Keratinocyte (primary cell): ENCODE measurements around the gene CCDC174. TPM values are rescaled to one million over a fixed set of nuclear protein-coding genes. Genes with fewer than 3 reads are reported as not detected.

Experiments
- DNase-seq: peaks from one replicate; pipeline ENCODE4 v3.0.0-alpha.2; 2011; ENCODE audit warnings: low read depth, missing footprints, low spot score
- FAIRE-seq: peaks from 2 replicates; lab custom pipeline; 2011; peaks lifted over from hg19 to GRCh38; lab: Jason Lieb, UNC
- H2AFZ ChIP-seq: 2 replicates; pipeline ENCODE4 v1.6.0; 2012; ENCODE audit warnings: low read length, control low read depth, inconsistent platforms; ENCODE audit not compliant: control insufficient read depth
- H3K27ac ChIP-seq: 2 replicates; pipeline ENCODE4 v1.5.1; 2011; ENCODE audit warnings: low read length; ENCODE audit not compliant: control insufficient read depth, insufficient read depth
- H3K27me3 ChIP-seq: 3 replicates; pipeline ENCODE4 v1.6.0; 2011; ENCODE audit warnings: low read length; ENCODE audit not compliant: control insufficient read depth, insufficient read depth; ENCODE audit errors: extremely low read depth
- H3K36me3 ChIP-seq, 2 experiments: 2 replicates in 1 of 2; 3 replicates in 1 of 2; pipeline ENCODE4 v1.5.1; 2011; ENCODE audit warnings: low read length in 2 of 2, mild to moderate bottlenecking in 1 of 2; ENCODE audit not compliant: control insufficient read depth in 2 of 2, insufficient read depth in 2 of 2; ENCODE audit errors: extremely low read depth in 1 of 2
- H3K4me1 ChIP-seq: 3 replicates; pipeline ENCODE4 v1.5.1; 2011; ENCODE audit warnings: low read length; ENCODE audit not compliant: control insufficient read depth, insufficient read depth; ENCODE audit errors: extremely low read depth
- H3K4me2 ChIP-seq: 3 replicates; pipeline ENCODE4 v1.6.0; 2011; ENCODE audit warnings: low read depth, low read length; ENCODE audit not compliant: control insufficient read depth, insufficient read depth; ENCODE audit errors: extremely low read depth
- H3K4me3 ChIP-seq, 3 experiments: fragments of 200-600 bp in 1 of 3; sonication (generic) in 1 of 3; 2 replicates in 2 of 3; 3 replicates in 1 of 3; pipeline ENCODE4 v1.5.1; 2011 to 2016; ENCODE audit warnings: low read length in 3 of 3, mild to moderate bottlenecking in 3 of 3, control low read depth in 2 of 3, inconsistent platforms in 1 of 3, low read depth in 1 of 3, mixed read lengths in 1 of 3, mixed run types in 1 of 3, moderate library complexity in 1 of 3; ENCODE audit not compliant: control insufficient read depth in 2 of 3, insufficient read depth in 2 of 3; ENCODE audit errors: extremely low read depth in 1 of 3
- H3K79me2 ChIP-seq: 2 replicates; pipeline ENCODE4 v1.6.0; 2012; ENCODE audit warnings: low read length; ENCODE audit not compliant: control insufficient read depth, insufficient read depth
- H3K9ac ChIP-seq: 3 replicates; pipeline ENCODE4 v1.6.0; 2011; ENCODE audit warnings: low read length; ENCODE audit not compliant: control insufficient read depth, insufficient read depth; ENCODE audit errors: extremely low read depth
- H3K9me1 ChIP-seq: 3 replicates; pipeline ENCODE4 v1.6.0; 2011; ENCODE audit warnings: low read length; ENCODE audit not compliant: control insufficient read depth, insufficient read depth; ENCODE audit errors: extremely low read depth
- H3K9me3 ChIP-seq: 2 replicates; pipeline ENCODE4 v1.5.1; 2012; ENCODE audit warnings: low read depth, low read length; ENCODE audit not compliant: control insufficient read depth
- H4K20me1 ChIP-seq: 3 replicates; pipeline ENCODE4 v1.6.0; 2011; ENCODE audit warnings: low read length; ENCODE audit not compliant: control insufficient read depth, insufficient read depth; ENCODE audit errors: extremely low read depth
- CTCF ChIP-seq, 3 experiments: IDR thresholded peaks in 1 of 3; conservative IDR thresholded peaks in 1 of 3; optimal IDR thresholded peaks in 1 of 3; 2 replicates in 2 of 3; 3 replicates in 1 of 3; pipeline versions ENCODE3 to v1.5.1; 2011; ENCODE audit warnings: low read length in 3 of 3, mild to moderate bottlenecking in 3 of 3, moderate library complexity in 2 of 3, control low read depth in 1 of 3, inconsistent platforms in 1 of 3; ENCODE audit not compliant: insufficient read depth in 2 of 3; ENCODE audit errors: extremely low read depth in 1 of 3
- EZH2 ChIP-seq: IDR thresholded peaks from one replicate; pipeline ENCODE4 v1.6.1; 2012; ENCODE audit warnings: inconsistent platforms, mild to moderate bottlenecking, low read length, moderate library complexity
- dilution Hi-C: fragments of 300-500 bp; cut with MboI; formaldehyde crosslinking; loops from one replicate; pipeline ENCODE4 v1.7.0; 2020; ENCODE audit warnings: low sequenced_read_pairs; ENCODE audit not compliant: extremely low pct_ligation_motif_present
- polyA plus RNA-seq, 5 experiments: library from polyadenylated mRNA; depleted of rRNA in 3 of 5; stranded (reverse) in 3 of 5; stranded (forward) in 1 of 5; unstranded in 1 of 5; fragments of >200 nt; gene quantifications; 1 replicate in 1 of 5; 2 replicates in 3 of 5; 3 replicates in 1 of 5; pipeline versions ENCODE4 v1.2.1 to v1.2.3, GENCODE V29; 2011 to 2012; ENCODE audit warnings: missing spikeins in 2 of 5, low read depth in 1 of 5, low replicate concordance in 1 of 5

Gene CCDC174
- polyA plus RNA-seq, 1 donor (not counting 4 experiments of a cell fraction or from before 2014, with no cell fraction given) = 6.2 TPM

GRCh38 chr3:14689247-14689980 lies 37.9 kb downstream of the CCDC174 start:
- H3K4me2 ChIP-seq = no peak overlapping the region
- FAIRE-seq = no peak
- H3K4me3 ChIP-seq = no peak overlapping the region
- dilution Hi-C loops = no loop called here
- H3K27me3 ChIP-seq = peaks cover 2% of the 10 kb centered on the region
- H3K36me3 ChIP-seq = no peaks in the 10 kb centered on the region
- no peaks in the 10 kb centered on the region for H4K20me1 ChIP-seq
- no peaks in the 10 kb centered on the region for H3K9me3 ChIP-seq
- H2AFZ ChIP-seq = no peak overlapping the region
- H3K9ac ChIP-seq = no peak overlapping the region
- no peak overlapping the region for H3K27ac ChIP-seq
- no peaks in the 10 kb centered on the region for H3K79me2 ChIP-seq
- H3K9me1 ChIP-seq = no peaks in the 10 kb centered on the region
- DNase-seq = no peak
- no peak for TF ChIP-seq CTCF (optimal IDR thresholded peaks at IDR 0.05 in 1 of 3, IDR thresholded peaks at IDR 0.05 in 1 of 3, conservative IDR thresholded peaks at IDR 0.05 in 1 of 3; ENCODE audit: extremely low read depth in 1 of 3, insufficient read depth in 2 of 3, low read length in 3 of 3)
- TF ChIP-seq EZH2 = no peak
- no peaks in the 10 kb centered on the region for H3K4me1 ChIP-seq

GRCh38 chr3:14691239-14691638 lies 39.7 kb downstream of the CCDC174 start:
- H3K9me3 ChIP-seq = no peaks in the 10 kb centered on the region
- dilution Hi-C loops = no loop called here
- no peak overlapping the region for H3K9ac ChIP-seq
- H3K9me1 ChIP-seq = no peaks in the 10 kb centered on the region
- no peak overlapping the region for H3K4me3 ChIP-seq
- no peak overlapping the region for H3K27ac ChIP-seq
- no peak overlapping the region for H3K4me2 ChIP-seq
- no peaks in the 10 kb centered on the region for H3K79me2 ChIP-seq
- no peaks in the 10 kb centered on the region for H4K20me1 ChIP-seq
- no peak for FAIRE-seq
- peaks cover 2% of the 10 kb centered on the region for H3K27me3 ChIP-seq
- H2AFZ ChIP-seq = no peak overlapping the region
- no peak for DNase-seq
- no peaks in the 10 kb centered on the region for H3K36me3 ChIP-seq
- no peaks in the 10 kb centered on the region for H3K4me1 ChIP-seq
- no peak for TF ChIP-seq CTCF (optimal IDR thresholded peaks at IDR 0.05 in 1 of 3, IDR thresholded peaks at IDR 0.05 in 1 of 3, conservative IDR thresholded peaks at IDR 0.05 in 1 of 3; ENCODE audit: extremely low read depth in 1 of 3, insufficient read depth in 2 of 3, low read length in 3 of 3)
- TF ChIP-seq EZH2 = no peak
